NOMO-1 treated with DMSO at 0.1 percent for 48 hours (cell line): ENCODE data around the gene PLA2G4A.
A peak's percentile ranks its signal among the peaks of the same experiment; 100 is the strongest.
"Not testable (repeated sequence)": the region's sequence is repeated elsewhere in the genome, so short reads cannot be mapped to it uniquely, and the experiment has no call there.

Experiments used
- DNase-seq: peaks from one replicate; lab custom pipeline; 2025; ENCODE audit not compliant: unreplicated experiment; lab: John Stamatoyannopoulos, UW

PLA2G4A gene

GRCh38 chr1:186917106-186917786 lies 88.5 kb downstream of the PLA2G4A start:
- not testable (repeated sequence) for DNase-seq

GRCh38 chr1:186921386-186921785 lies 92.6 kb downstream of the PLA2G4A start:
- DNase-seq = peak; percentile 84

GRCh38 chr1:186922814-186923213 lies 94.1 kb downstream of the PLA2G4A start:
- DNase-seq = not testable (repeated sequence)

GRCh38 chr1:186923486-186923885 lies 94.7 kb downstream of the PLA2G4A start:
- DNase-seq = peak; percentile 87

GRCh38 chr1:186925881-186926669 lies 97.3 kb downstream of the PLA2G4A start:
- DNase-seq = peak; percentile 43

- no peak for DNase-seq
These were observed 99.1 kb downstream of the PLA2G4A start for GRCh38 chr1:186927884-186928283.

- DNase-seq = no peak
These were observed 101.5 kb downstream of the PLA2G4A start for GRCh38 chr1:186930238-186930637.

- no peak for DNase-seq
These were observed 108.4 kb downstream of the PLA2G4A start for GRCh38 chr1:186937016-186937670.

GRCh38 chr1:186943891-186944686 lies 115.3 kb downstream of the PLA2G4A start:
- no peak for DNase-seq

- DNase-seq = no peak
These were observed 116.4 kb downstream of the PLA2G4A start for GRCh38 chr1:186945146-186945545.

GRCh38 chr1:186948535-186948934 lies 119.8 kb downstream of the PLA2G4A start:
- DNase-seq = no peak

GRCh38 chr1:186949173-186949572 lies 120.4 kb downstream of the PLA2G4A start:
- no peak for DNase-seq

GRCh38 chr1:186950547-186950946 lies 121.8 kb downstream of the PLA2G4A start:
- no peak for DNase-seq

- DNase-seq = no peak
These were observed 125.1 kb downstream of the PLA2G4A start for GRCh38 chr1:186953876-186954275.

GRCh38 chr1:186957314-186957713 lies 128.6 kb downstream of the PLA2G4A start:
- no peak for DNase-seq

- peak; percentile 25 for DNase-seq
These were observed 129.8 kb downstream of the PLA2G4A start for GRCh38 chr1:186958520-186958919.

GRCh38 chr1:186960861-186961260 lies 132.1 kb downstream of the PLA2G4A start:
- DNase-seq = peak; percentile 3

- no peak for DNase-seq
These were observed 137.1 kb downstream of the PLA2G4A start for GRCh38 chr1:186965847-186966246.

- no peak for DNase-seq
These were observed 137.7 kb downstream of the PLA2G4A start for GRCh38 chr1:186966456-186966855.

- no peak for DNase-seq
These were observed 139.1 kb downstream of the PLA2G4A start for GRCh38 chr1:186967656-186968394.
